HCT116 (cell line): ENCODE data around the gene TBX4. TPM values are rescaled to one million over a fixed set of nuclear protein-coding genes. Genes with fewer than 3 reads are reported as not detected.

Experiments
- ATAC-seq: fragments of 200-7000 bp; cut with Tn5 transposase; 2 replicates; pipeline ENCODE4 v1.9.1; 2020; ENCODE audit warnings: mild to moderate bottlenecking, moderate library complexity
- BruUV-seq: library from RNA; stranded (reverse); fragments of 400-500 nt; replicated peaks from 2 replicates; lab custom pipeline; 2021; lab: Mats Ljungman, UMichigan
- CTCF ChIA-PET: fragments of 300-600 bp; sonication (Branson Sonifier 250); formaldehyde crosslinking; loops from one replicate; lab custom pipeline; 2021; ENCODE audit warnings: antibody characterized with exemption; lab: Charles Lee
- POLR2A ChIA-PET: fragments of 300-600, 350-600 bp; sonication (Branson Sonifier 250); formaldehyde crosslinking; loops from one replicate; lab custom pipeline; 2021; ENCODE audit warnings: antibody characterized with exemption; lab: Charles Lee
- RAD21 ChIA-PET, 2 experiments: fragments of 300-600 bp; sonication (Branson Sonifier 250); formaldehyde crosslinking; loops; one replicate each; lab custom pipeline; 2023; ENCODE audit warnings: low total read pairs in 2 of 2; ENCODE audit not compliant: uncharacterized antibody in 2 of 2, unreplicated experiment in 2 of 2, low non-redundant PET in 1 of 2; lab: Charles Lee
- DNase-seq: peaks from one replicate; pipeline ENCODE4 v3.0.0-alpha.2; 2010; ENCODE audit warnings: low read depth, low spot score
- H2AFZ ChIP-seq: fragments of 200-600 bp; shearing (Covaris generic), sonication (generic); 2 replicates; pipeline ENCODE4 v1.6.1; 2017; ENCODE audit warnings: low read depth, mixed run types, mixed read lengths, antibody characterized with exemption, low read length; ENCODE audit not compliant: poor library complexity, severe bottlenecking
- H3K27ac ChIP-seq: 2 replicates; pipeline ENCODE4 v1.5.1; 2012; ENCODE audit warnings: low read depth, low read length
- H3K27me3 ChIP-seq: fragments of 200-600 bp; sonication (generic); 2 replicates; pipeline ENCODE4 v1.6.1; 2016; ENCODE audit warnings: mixed run types, low read length, mixed read lengths; ENCODE audit not compliant: insufficient read depth
- H3K36me3 ChIP-seq, 2 experiments: fragments of 200-500 bp in 1 of 2; fragments of 200-600 bp in 1 of 2; sonication (Bioruptor generic) in 1 of 2; sonication (generic) in 1 of 2; 2 replicates each; pipeline versions ENCODE4 v1.5.1 to v1.6.1; 2014 to 2016; ENCODE audit warnings: low read length in 2 of 2, inconsistent platforms in 1 of 2, mixed read lengths in 1 of 2, mixed run types in 1 of 2; ENCODE audit not compliant: insufficient read depth in 2 of 2, control insufficient read depth in 1 of 2
- H3K4me1 ChIP-seq, 2 experiments: fragments of 200-600 bp in 1 of 2; sonication (generic) in 1 of 2; 2 replicates each; pipeline versions ENCODE4 v1.5.1 to v1.6.1; 2012 to 2017; ENCODE audit warnings: low read length in 2 of 2, inconsistent platforms in 1 of 2, mild to moderate bottlenecking in 1 of 2, mixed read lengths in 1 of 2, mixed run types in 1 of 2, moderate library complexity in 1 of 2; ENCODE audit not compliant: insufficient read depth in 2 of 2, control insufficient read depth in 1 of 2
- H3K4me2 ChIP-seq: fragments of 200-600 bp; sonication (generic); 2 replicates; pipeline ENCODE4 v1.6.1; 2017; ENCODE audit warnings: mixed run types, low read length, mixed read lengths
- H3K4me3 ChIP-seq, 2 experiments: fragments of 200-600 bp in 1 of 2; sonication (generic) in 1 of 2; replicated peaks in 1 of 2; 2 replicates each; pipeline ENCODE4 v1.5.1; 2011 to 2016; ENCODE audit warnings: low read length in 2 of 2, control low read depth in 1 of 2, low read depth in 1 of 2, mild to moderate bottlenecking in 1 of 2, mixed read lengths in 1 of 2, mixed run types in 1 of 2
- H3K79me2 ChIP-seq: fragments of 200-600 bp; sonication (generic); 2 replicates; pipeline ENCODE4 v1.6.1; 2017; ENCODE audit warnings: mild to moderate bottlenecking, mixed run types, low read length, moderate library complexity, mixed read lengths; ENCODE audit not compliant: insufficient read depth
- H3K9ac ChIP-seq: fragments of 200-600 bp; sonication (generic); 2 replicates; pipeline ENCODE4 v1.6.1; 2016; ENCODE audit warnings: low read length, mixed read lengths
- H3K9me2 ChIP-seq: fragments of 200-600 bp; sonication (generic), shearing (Covaris generic); 2 replicates; pipeline ENCODE4 v1.6.1; 2017; ENCODE audit warnings: mixed run types, mild to moderate bottlenecking, moderate library complexity; ENCODE audit not compliant: insufficient read depth
- H3K9me3 ChIP-seq, 2 experiments: fragments of 200-500 bp in 1 of 2; fragments of 200-600 bp in 1 of 2; sonication (Bioruptor generic) in 1 of 2; sonication (generic) in 1 of 2; 2 replicates each; pipeline ENCODE4 v1.6.1; 2014 to 2017; ENCODE audit warnings: low read length in 2 of 2, mixed read lengths in 2 of 2, inconsistent platforms in 1 of 2, low read depth in 1 of 2, mild to moderate bottlenecking in 1 of 2, mixed run types in 1 of 2, moderate library complexity in 1 of 2; ENCODE audit not compliant: control insufficient read depth in 1 of 2, insufficient read depth in 1 of 2
- H4K20me1 ChIP-seq: fragments of 200-600 bp; sonication (generic), shearing (Covaris generic); 2 replicates; pipeline ENCODE4 v1.6.1; 2017; ENCODE audit warnings: mixed run types, mild to moderate bottlenecking, moderate library complexity; ENCODE audit not compliant: insufficient read depth
- CEBPB ChIP-seq: IDR thresholded peaks from 2 replicates; pipeline ENCODE4 v1.6.1; 2012; ENCODE audit warnings: low read depth
- EZH2 ChIP-seq: fragments of 200-600 bp; sonication (generic); IDR thresholded peaks from 2 replicates; pipeline ENCODE4 v1.6.1; 2017; ENCODE audit warnings: antibody characterized with exemption, mixed run types
- YY1 ChIP-seq: IDR thresholded peaks from 2 replicates; pipeline ENCODE4 v1.6.1; 2011; ENCODE audit warnings: low read length, low read depth, moderate library complexity, mild to moderate bottlenecking; ENCODE audit not compliant: insufficient replicate concordance; ENCODE audit errors: extremely low read depth
- intact Hi-C: fragments of 100-400 bp; cut with micrococcal nuclease; formaldehyde crosslinking; loops from 2 replicates; pipeline ENCODE4 v1.10.0; 2022
- total RNA-seq: library from RNA; stranded (reverse); gene quantifications from one replicate; pipeline ENCODE4 v1.2.1, GENCODE V29; 2021; ENCODE audit not compliant: unreplicated experiment
- TF ChIP-seq, protein P1 (sequence below), 3 experiments: fragments of 200-600 bp in 1 of 3; sonication (generic) in 1 of 3; IDR thresholded peaks in 2 of 3; conservative IDR thresholded peaks in 1 of 3; 2 replicates each; pipeline ENCODE4 v1.5.1; 2012 to 2017; ENCODE audit warnings: low read depth in 2 of 3, low read length in 2 of 3, antibody characterized with exemption in 1 of 3, borderline replicate concordance in 1 of 3, control low read depth in 1 of 3, mild to moderate bottlenecking in 1 of 3, mixed read lengths in 1 of 3, mixed run types in 1 of 3, moderate library complexity in 1 of 3; ENCODE audit not compliant: insufficient read depth in 1 of 3
- TF ChIP-seq, protein P2 (sequence below): IDR thresholded peaks from 2 replicates; pipeline ENCODE4 v1.6.1; 2011; ENCODE audit warnings: mild to moderate bottlenecking, low read length, moderate library complexity; ENCODE audit not compliant: insufficient replicate concordance; ENCODE audit errors: extremely low read depth

Gene TBX4
- total RNA-seq, 1 experiment from 2014 or later = 0.27 TPM

DNA sequence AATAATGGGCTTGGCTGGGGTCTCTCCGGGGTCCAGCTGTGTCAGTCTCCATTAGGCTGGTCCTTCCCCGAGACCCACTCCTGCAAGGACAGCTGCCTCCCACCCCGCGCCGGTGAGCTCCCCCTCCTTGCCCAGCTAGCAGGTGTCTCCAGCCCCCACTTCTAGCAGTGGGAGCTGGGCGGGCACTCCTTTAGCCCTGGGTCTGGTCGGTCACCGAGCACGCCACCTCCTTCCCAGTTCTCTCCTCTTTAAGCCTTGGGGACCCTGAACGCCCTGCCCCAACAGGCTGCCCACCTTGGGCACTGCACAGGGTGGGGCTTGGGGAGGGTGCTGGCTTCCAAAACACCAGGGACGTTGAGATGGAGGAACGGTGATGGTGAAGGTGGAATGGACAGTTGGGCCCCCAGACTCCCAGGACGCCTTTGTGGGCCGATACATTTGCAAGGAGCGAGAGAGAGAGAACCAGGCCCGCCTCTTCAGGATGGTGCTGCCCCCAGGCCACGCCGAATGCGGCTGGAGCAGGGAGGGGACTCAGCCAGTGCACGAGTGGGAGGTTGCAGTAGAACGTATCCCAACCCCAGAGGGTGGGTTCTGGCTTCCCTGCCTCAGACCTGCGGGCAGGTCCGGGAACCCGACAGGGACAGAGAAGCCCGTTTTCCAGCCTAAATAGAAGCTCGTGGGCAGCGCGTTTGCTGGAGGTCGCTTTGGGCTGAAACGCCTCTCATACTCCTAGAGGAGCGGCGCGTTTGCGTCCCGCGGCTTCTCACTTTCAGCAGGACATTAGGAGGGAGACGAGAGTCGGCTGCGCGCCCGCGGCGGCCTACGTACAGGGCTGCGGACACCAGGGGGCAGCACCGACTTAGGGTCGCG, 41.8 kb upstream of the TBX4 start:
- H3K4me2 ChIP-seq = peak overlapping the region; percentile 98
- no TSS peak for BruUV-seq
- CTCF ChIA-PET = interaction anchor here (1.5 to 3.1 kb wide), 4 partner anchors 16 to 699 kb away, joined by 7 to 32 read pairs (median 11); no protein-coding TSS in a partner anchor
- H3K9me3 ChIP-seq = no peaks in the 10 kb centered on the region
- H3K36me3 ChIP-seq = no peaks in the 10 kb centered on the region
- ATAC-seq (no peak), DNase-seq (no peak)
- H3K27ac ChIP-seq = peak overlapping the region; percentile 97
- intact Hi-C loops = loop anchor here (5.0 kb wide), 1 partner anchor 657 kb away; the partner anchor contains the start of gene MED13
- no peaks in the 10 kb centered on the region for H4K20me1 ChIP-seq
- no peak overlapping the region for H2AFZ ChIP-seq
- H3K9ac ChIP-seq = no peak overlapping the region
- peak overlapping the region in 1 of 2 experiments; percentile 68; a peak in 2 of 4 replicates for H3K4me3 ChIP-seq
- no peaks in the 10 kb centered on the region for H3K79me2 ChIP-seq
- no peak for TF ChIP-seq EZH2
- no peak for TF ChIP-seq YY1
- TF ChIP-seq, protein P1, sequence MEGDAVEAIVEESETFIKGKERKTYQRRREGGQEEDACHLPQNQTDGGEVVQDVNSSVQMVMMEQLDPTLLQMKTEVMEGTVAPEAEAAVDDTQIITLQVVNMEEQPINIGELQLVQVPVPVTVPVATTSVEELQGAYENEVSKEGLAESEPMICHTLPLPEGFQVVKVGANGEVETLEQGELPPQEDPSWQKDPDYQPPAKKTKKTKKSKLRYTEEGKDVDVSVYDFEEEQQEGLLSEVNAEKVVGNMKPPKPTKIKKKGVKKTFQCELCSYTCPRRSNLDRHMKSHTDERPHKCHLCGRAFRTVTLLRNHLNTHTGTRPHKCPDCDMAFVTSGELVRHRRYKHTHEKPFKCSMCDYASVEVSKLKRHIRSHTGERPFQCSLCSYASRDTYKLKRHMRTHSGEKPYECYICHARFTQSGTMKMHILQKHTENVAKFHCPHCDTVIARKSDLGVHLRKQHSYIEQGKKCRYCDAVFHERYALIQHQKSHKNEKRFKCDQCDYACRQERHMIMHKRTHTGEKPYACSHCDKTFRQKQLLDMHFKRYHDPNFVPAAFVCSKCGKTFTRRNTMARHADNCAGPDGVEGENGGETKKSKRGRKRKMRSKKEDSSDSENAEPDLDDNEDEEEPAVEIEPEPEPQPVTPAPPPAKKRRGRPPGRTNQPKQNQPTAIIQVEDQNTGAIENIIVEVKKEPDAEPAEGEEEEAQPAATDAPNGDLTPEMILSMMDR (IDR thresholded peaks at IDR 0.05 in 2 of 3, conservative IDR thresholded peaks at IDR 0.05 in 1 of 3; ENCODE audit: borderline replicate concordance in 1 of 3, insufficient read depth in 1 of 3, low read depth in 2 of 3, low read length in 2 of 3) = peak in 2 of 3 experiments; percentile 26 to 38; a peak in 3 of 6 replicates
- TF ChIP-seq, protein P2, sequence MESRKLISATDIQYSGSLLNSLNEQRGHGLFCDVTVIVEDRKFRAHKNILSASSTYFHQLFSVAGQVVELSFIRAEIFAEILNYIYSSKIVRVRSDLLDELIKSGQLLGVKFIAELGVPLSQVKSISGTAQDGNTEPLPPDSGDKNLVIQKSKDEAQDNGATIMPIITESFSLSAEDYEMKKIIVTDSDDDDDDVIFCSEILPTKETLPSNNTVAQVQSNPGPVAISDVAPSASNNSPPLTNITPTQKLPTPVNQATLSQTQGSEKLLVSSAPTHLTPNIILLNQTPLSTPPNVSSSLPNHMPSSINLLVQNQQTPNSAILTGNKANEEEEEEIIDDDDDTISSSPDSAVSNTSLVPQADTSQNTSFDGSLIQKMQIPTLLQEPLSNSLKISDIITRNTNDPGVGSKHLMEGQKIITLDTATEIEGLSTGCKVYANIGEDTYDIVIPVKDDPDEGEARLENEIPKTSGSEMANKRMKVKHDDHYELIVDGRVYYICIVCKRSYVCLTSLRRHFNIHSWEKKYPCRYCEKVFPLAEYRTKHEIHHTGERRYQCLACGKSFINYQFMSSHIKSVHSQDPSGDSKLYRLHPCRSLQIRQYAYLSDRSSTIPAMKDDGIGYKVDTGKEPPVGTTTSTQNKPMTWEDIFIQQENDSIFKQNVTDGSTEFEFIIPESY = no peak
- no peak for TF ChIP-seq CEBPB
- TF ChIP-seq, all 23 proteins: peak for 1
- RAD21 ChIA-PET = interaction anchor here (1.0 to 1.3 kb wide), 2 partner anchors 409 to 438 kb away, joined by 4 read pairs; no protein-coding TSS in a partner anchor
- POLR2A ChIA-PET = no interaction called here
- Histone ChIP-seq H3K9me2 (no peaks in the 10 kb centered on the region), H3K27me3 (no peaks in the 10 kb centered on the region), H3K4me1 (peaks cover 43 to 51% of the 10 kb centered on the region in 2 experiments)
